ENCODE measurements around the gene MTO1. TPM values are rescaled to one million over a fixed set of nuclear protein-coding genes. Genes with fewer than 3 reads are reported as not detected.

The MTO1 gene
- 10 to 100 TPM; 11.8 to 15.8 TPM for polyA plus RNA-seq

- H3K4me1 ChIP-seq (ENCODE audit: control insufficient read depth in 2 of 2, insufficient read depth in 2 of 2, low read length in 1 of 2), result no peaks in the 10 kb centered on the region
- no peaks in the 10 kb centered on the region for H3K9me3 ChIP-seq (ENCODE audit: control insufficient read depth in 2 of 2, insufficient read depth in 1 of 2, low read depth in 1 of 2, low read length in 1 of 2)
- H3K27me3 ChIP-seq (ENCODE audit: control insufficient read depth in 1 of 2, insufficient read depth in 2 of 2, low read length in 2 of 2), result no peaks in the 10 kb centered on the region
- peaks cover 0 to 3% of the 10 kb centered on the region in 2 donors for H3K36me3 ChIP-seq (ENCODE audit: control insufficient read depth in 2 of 2, insufficient read depth in 2 of 2, low read length in 1 of 2)
- peak within 1 kb of the TSS; percentile 96 to 98 for H3K27ac ChIP-seq (ENCODE audit: low read depth in 2 of 2, low read length in 1 of 2)
- 0% methylated on average over 55 of the region's 55 CpGs for WGBS, 2 donors
- H3K4me3 ChIP-seq (ENCODE audit: low read depth in 1 of 2, low read length in 2 of 2), result peak within 1 kb of the TSS; percentile 70 to 80
Observed at GRCh38 chr6:73461537-73462350, at the start of gene MTO1. TSS of gene MTO1 (plus strand) at chr6:73461737. CDS start at chr6:73461855, 118 bp downstream.

- H3K9me3 ChIP-seq (ENCODE audit: control insufficient read depth in 2 of 2, insufficient read depth in 1 of 2, low read depth in 1 of 2, low read length in 1 of 2), result no peaks in the 10 kb centered on the region
- no peaks in the 10 kb centered on the region for H3K4me1 ChIP-seq (ENCODE audit: control insufficient read depth in 2 of 2, insufficient read depth in 2 of 2, low read length in 1 of 2)
- WGBS, 2 donors, result 97 to 98% methylated on average over 3 of the region's 3 CpGs
- no peaks in the 10 kb centered on the region for H3K27me3 ChIP-seq (ENCODE audit: control insufficient read depth in 1 of 2, insufficient read depth in 2 of 2, low read length in 2 of 2)
- H3K27ac ChIP-seq (ENCODE audit: low read depth in 2 of 2, low read length in 1 of 2), result no peak overlapping the region
- H3K4me3 ChIP-seq (ENCODE audit: low read depth in 1 of 2, low read length in 2 of 2), result no peak overlapping the region
- no peaks in the 10 kb centered on the region for H3K36me3 ChIP-seq (ENCODE audit: control insufficient read depth in 2 of 2, insufficient read depth in 2 of 2, low read length in 1 of 2)
Observed at GRCh38 chr6:73413102-73413501, 48.4 kb upstream of the MTO1 start.

- H3K4me3 ChIP-seq (ENCODE audit: low read depth in 1 of 2, low read length in 2 of 2), result no peak overlapping the region
- H3K27me3 ChIP-seq (ENCODE audit: control insufficient read depth in 1 of 2, insufficient read depth in 2 of 2, low read length in 2 of 2), result no peaks in the 10 kb centered on the region
- WGBS, 2 donors, result 90 to 92% methylated on average over 11 of the region's 11 CpGs
Observed at GRCh38 chr6:73418081-73418741, 43.3 kb upstream of the MTO1 start.

GRCh38 chr6:73421534-73421933 lies 40.0 kb upstream of the MTO1 start:
- 71 to 82% methylated on average over 2 of the region's 2 CpGs for WGBS, 2 donors
- no peak overlapping the region for H3K27ac ChIP-seq (ENCODE audit: low read depth in 2 of 2, low read length in 1 of 2)

More at GRCh38 chr6:73418081-73418741, 43.3 kb upstream of the MTO1 start:
- no peaks in the 10 kb centered on the region for H3K4me1 ChIP-seq (ENCODE audit: control insufficient read depth in 2 of 2, insufficient read depth in 2 of 2, low read length in 1 of 2)
- H3K36me3 ChIP-seq (ENCODE audit: control insufficient read depth in 2 of 2, insufficient read depth in 2 of 2, low read length in 1 of 2), result no peaks in the 10 kb centered on the region
- H3K27ac ChIP-seq (ENCODE audit: low read depth in 2 of 2, low read length in 1 of 2), result no peak overlapping the region
- H3K9me3 ChIP-seq (ENCODE audit: control insufficient read depth in 2 of 2, insufficient read depth in 1 of 2, low read depth in 1 of 2, low read length in 1 of 2), result no peaks in the 10 kb centered on the region

GRCh38 chr6:73435236-73435635 lies 26.3 kb upstream of the MTO1 start:
- Histone ChIP-seq H3K27me3 (ENCODE audit: control insufficient read depth in 1 of 2, insufficient read depth in 2 of 2, low read length in 2 of 2) (no peaks in the 10 kb centered on the region), H3K9me3 (ENCODE audit: control insufficient read depth in 2 of 2, insufficient read depth in 1 of 2, low read depth in 1 of 2, low read length in 1 of 2) (no peaks in the 10 kb centered on the region), H3K27ac (ENCODE audit: low read depth in 2 of 2, low read length in 1 of 2) (no peak overlapping the region), H3K4me1 (ENCODE audit: control insufficient read depth in 2 of 2, insufficient read depth in 2 of 2, low read length in 1 of 2) (no peaks in the 10 kb centered on the region), H3K36me3 (ENCODE audit: control insufficient read depth in 2 of 2, insufficient read depth in 2 of 2, low read length in 1 of 2) (peaks cover 0 to 4% of the 10 kb centered on the region in 2 donors), H3K4me3 (ENCODE audit: low read depth in 1 of 2, low read length in 2 of 2) (no peak overlapping the region)
- whole genome bisulfite sequencing, 2 donors, result 75 to 91% methylated on average over 3 of the region's 3 CpGs

More at GRCh38 chr6:73421534-73421933, 40.0 kb upstream of the MTO1 start:
- H3K27me3 ChIP-seq (ENCODE audit: control insufficient read depth in 1 of 2, insufficient read depth in 2 of 2, low read length in 2 of 2), result no peaks in the 10 kb centered on the region
- H3K9me3 ChIP-seq (ENCODE audit: control insufficient read depth in 2 of 2, insufficient read depth in 1 of 2, low read depth in 1 of 2, low read length in 1 of 2), result no peaks in the 10 kb centered on the region
- no peaks in the 10 kb centered on the region for H3K4me1 ChIP-seq (ENCODE audit: control insufficient read depth in 2 of 2, insufficient read depth in 2 of 2, low read length in 1 of 2)
- no peak overlapping the region for H3K4me3 ChIP-seq (ENCODE audit: low read depth in 1 of 2, low read length in 2 of 2)
- H3K36me3 ChIP-seq (ENCODE audit: control insufficient read depth in 2 of 2, insufficient read depth in 2 of 2, low read length in 1 of 2), result no peaks in the 10 kb centered on the region

GRCh38 chr6:73443555-73443954 lies 18.0 kb upstream of the MTO1 start:
- peaks cover 0 to 4% of the 10 kb centered on the region in 2 donors for H3K36me3 ChIP-seq (ENCODE audit: control insufficient read depth in 2 of 2, insufficient read depth in 2 of 2, low read length in 1 of 2)
- no peaks in the 10 kb centered on the region for H3K9me3 ChIP-seq (ENCODE audit: control insufficient read depth in 2 of 2, insufficient read depth in 1 of 2, low read depth in 1 of 2, low read length in 1 of 2)
- H3K27ac ChIP-seq (ENCODE audit: low read depth in 2 of 2, low read length in 1 of 2), result no peak overlapping the region
- no peaks in the 10 kb centered on the region for H3K4me1 ChIP-seq (ENCODE audit: control insufficient read depth in 2 of 2, insufficient read depth in 2 of 2, low read length in 1 of 2)
- H3K4me3 ChIP-seq (ENCODE audit: low read depth in 1 of 2, low read length in 2 of 2), result no peak overlapping the region
- 93 to 96% methylated on average over 3 of the region's 3 CpGs for WGBS, 2 donors
- H3K27me3 ChIP-seq (ENCODE audit: control insufficient read depth in 1 of 2, insufficient read depth in 2 of 2, low read length in 2 of 2), result no peaks in the 10 kb centered on the region

- 1% methylated on average over 74 to 79 of the region's 79 CpGs for WGBS, 2 donors
- Histone ChIP-seq H3K4me3 (ENCODE audit: low read depth in 1 of 2, low read length in 2 of 2) (peak overlapping the region; percentile 63 to 79), H3K27me3 (ENCODE audit: control insufficient read depth in 1 of 2, insufficient read depth in 2 of 2, low read length in 2 of 2) (no peaks in the 10 kb centered on the region), H3K9me3 (ENCODE audit: control insufficient read depth in 2 of 2, insufficient read depth in 1 of 2, low read depth in 1 of 2, low read length in 1 of 2) (no peaks in the 10 kb centered on the region), H3K4me1 (ENCODE audit: control insufficient read depth in 2 of 2, insufficient read depth in 2 of 2, low read length in 1 of 2) (no peaks in the 10 kb centered on the region), H3K27ac (ENCODE audit: low read depth in 2 of 2, low read length in 1 of 2) (peak overlapping the region; percentile 62 to 66), H3K36me3 (ENCODE audit: control insufficient read depth in 2 of 2, insufficient read depth in 2 of 2, low read length in 1 of 2) (no peaks in the 10 kb centered on the region)
Observed at GRCh38 chr6:73451223-73452106, 10.1 kb upstream of the MTO1 start.

GRCh38 chr6:73452107-73452461 lies 9.5 kb upstream of the MTO1 start, which contains the start of gene CGAS:
TSS of gene CGAS (minus strand) at chr6:73452297. CDS start at chr6:73452181, 116 bp downstream.
- Histone ChIP-seq H3K9me3 (ENCODE audit: control insufficient read depth in 2 of 2, insufficient read depth in 1 of 2, low read depth in 1 of 2, low read length in 1 of 2) (no peaks in the 10 kb centered on the region), H3K36me3 (ENCODE audit: control insufficient read depth in 2 of 2, insufficient read depth in 2 of 2, low read length in 1 of 2) (no peaks in the 10 kb centered on the region), H3K4me3 (ENCODE audit: low read depth in 1 of 2, low read length in 2 of 2) (peak within 1 kb of the TSS; percentile 63 to 79), H3K27me3 (ENCODE audit: control insufficient read depth in 1 of 2, insufficient read depth in 2 of 2, low read length in 2 of 2) (no peaks in the 10 kb centered on the region), H3K4me1 (ENCODE audit: control insufficient read depth in 2 of 2, insufficient read depth in 2 of 2, low read length in 1 of 2) (no peaks in the 10 kb centered on the region), H3K27ac (ENCODE audit: low read depth in 2 of 2, low read length in 1 of 2) (peak within 1 kb of the TSS; percentile 62 to 66)
- 4 to 5% methylated on average over 23 of the region's 23 CpGs for WGBS, 2 donors

Measured in esophagus (tissue), 2 donors.